Thyroid gland (tissue), 4 donors: Measurements from ENCODE around the gene POLR3H. TPM values are rescaled to one million over a fixed set of nuclear protein-coding genes. Genes with fewer than 3 reads are reported as not detected.

Experiments used
- DNase-seq, 2 donors: peaks; one replicate each; pipeline ENCODE4 v3.0.0-alpha.2; 2019
- H3K27ac ChIP-seq, 3 donors: fragments of 200-600 bp; sonication (generic); 1 replicate in 2 of 3; 2 replicates in 1 of 3; pipeline ENCODE4 v1.5.1; 2016 to 2019; ENCODE audit warnings: mild to moderate bottlenecking in 1 of 3, moderate library complexity in 1 of 3
- H3K27me3 ChIP-seq: fragments of 200-600 bp; sonication (generic); one replicate; pipeline ENCODE4 v1.5.1; 2019
- H3K36me3 ChIP-seq, 2 donors: fragments of 200-600 bp; sonication (generic); one replicate each; pipeline ENCODE4 v1.5.1; 2016 to 2019
- H3K4me1 ChIP-seq, 2 donors: fragments of 200-600 bp; sonication (generic); one replicate each; pipeline ENCODE4 v1.5.1; 2017 to 2019
- H3K4me3 ChIP-seq, 3 donors: fragments of 200-600 bp; sonication (generic); replicated peaks in 1 of 3; 1 replicate in 2 of 3; 2 replicates in 1 of 3; pipeline ENCODE4 v1.5.1; 2016; ENCODE audit warnings: mild to moderate bottlenecking in 1 of 3
- H3K9me3 ChIP-seq: fragments of 200-600 bp; sonication (generic); one replicate; pipeline ENCODE4 v1.5.1; 2017
- POLR2A ChIP-seq, 2 donors: fragments of 450-650 bp; IDR thresholded peaks; one replicate each; pipeline ENCODE4 v1.6.1; 2017; ENCODE audit warnings: antibody characterized with exemption in 2 of 2, mild to moderate bottlenecking in 2 of 2, moderate library complexity in 1 of 2
- WGBS, 2 donors: methylation state at CpG; one replicate each; pipeline ENCODE4 v1.1.5; 2017; 5-methylcytosine and 5-hydroxymethylcytosine counted together
- intact Hi-C: fragments of 100-400 bp; cut with DNase I; formaldehyde crosslinking; loops from one replicate; pipeline ENCODE4 v1.15.1; 2023
- total RNA-seq, 4 donors: library from RNA; depleted of rRNA; stranded (reverse); fragments of >200 nt; gene quantifications; one replicate each; pipeline ENCODE4 v1.2.3, GENCODE V29; 2016
- TF ChIP-seq, protein P1 (sequence below), 6 experiments: fragments of 200-600 bp in 3 of 6; fragments of 450-650 bp in 3 of 6; sonication (generic) in 3 of 6; IDR thresholded peaks; one replicate each; pipeline ENCODE4 v1.5.1; 2016 to 2019; ENCODE audit warnings: antibody characterized with exemption in 6 of 6, mild to moderate bottlenecking in 2 of 6, inconsistent platforms in 1 of 6, moderate library complexity in 1 of 6

Gene POLR3H
- total RNA-seq, 4 donors from 2014 or later: 20.6 to 27.3 (median 25.3) TPM

DNA sequence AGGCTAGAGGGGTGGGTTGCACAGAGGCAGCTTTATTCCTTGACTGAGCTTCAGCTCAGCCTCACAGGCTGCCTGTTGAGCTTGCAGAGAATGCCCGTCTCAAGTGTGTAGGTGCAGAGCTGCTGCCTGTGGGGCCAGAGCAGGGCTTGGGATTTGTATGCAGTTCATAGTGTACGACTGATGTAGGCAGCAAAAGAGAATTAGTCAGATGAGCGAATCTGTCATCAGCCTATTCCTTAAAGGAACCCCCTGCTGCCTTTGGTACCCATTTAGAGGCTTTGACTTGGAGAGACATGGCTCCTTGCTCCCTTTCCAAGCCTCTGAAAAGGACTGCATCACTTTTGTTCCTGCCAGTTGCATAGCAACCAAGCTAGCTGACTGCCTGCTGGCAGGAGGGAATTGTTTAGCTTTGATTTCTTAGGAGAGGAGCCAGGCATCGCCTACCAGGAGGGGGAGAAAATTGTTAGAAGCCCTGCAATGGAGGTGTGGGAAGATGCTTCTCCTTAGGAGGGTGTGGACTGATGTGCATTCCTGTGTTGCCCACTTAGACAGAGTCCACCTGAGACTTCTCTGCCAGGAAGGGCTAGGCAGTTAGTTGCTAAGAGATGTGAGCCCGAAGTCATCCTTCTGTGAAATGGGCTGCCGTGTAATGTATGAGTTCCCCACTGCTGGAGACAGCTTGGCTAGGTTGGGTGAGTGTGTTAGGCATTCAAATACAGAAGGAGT is 64.4 kb downstream of the POLR3H start:
- Histone ChIP-seq H3K4me1 (peaks cover 17 to 48% of the 10 kb centered on the region in 2 donors), H3K27ac (peak overlapping the region; percentile 67 to 85 (median 70)), H3K27me3 (no peaks in the 10 kb centered on the region), H3K9me3 (no peaks in the 10 kb centered on the region), H3K4me3 (no peak overlapping the region), H3K36me3 (no peaks in the 10 kb centered on the region)
- intact Hi-C loops: no loop called here
- DNase-seq: no peak
- TF ChIP-seq, protein P1, sequence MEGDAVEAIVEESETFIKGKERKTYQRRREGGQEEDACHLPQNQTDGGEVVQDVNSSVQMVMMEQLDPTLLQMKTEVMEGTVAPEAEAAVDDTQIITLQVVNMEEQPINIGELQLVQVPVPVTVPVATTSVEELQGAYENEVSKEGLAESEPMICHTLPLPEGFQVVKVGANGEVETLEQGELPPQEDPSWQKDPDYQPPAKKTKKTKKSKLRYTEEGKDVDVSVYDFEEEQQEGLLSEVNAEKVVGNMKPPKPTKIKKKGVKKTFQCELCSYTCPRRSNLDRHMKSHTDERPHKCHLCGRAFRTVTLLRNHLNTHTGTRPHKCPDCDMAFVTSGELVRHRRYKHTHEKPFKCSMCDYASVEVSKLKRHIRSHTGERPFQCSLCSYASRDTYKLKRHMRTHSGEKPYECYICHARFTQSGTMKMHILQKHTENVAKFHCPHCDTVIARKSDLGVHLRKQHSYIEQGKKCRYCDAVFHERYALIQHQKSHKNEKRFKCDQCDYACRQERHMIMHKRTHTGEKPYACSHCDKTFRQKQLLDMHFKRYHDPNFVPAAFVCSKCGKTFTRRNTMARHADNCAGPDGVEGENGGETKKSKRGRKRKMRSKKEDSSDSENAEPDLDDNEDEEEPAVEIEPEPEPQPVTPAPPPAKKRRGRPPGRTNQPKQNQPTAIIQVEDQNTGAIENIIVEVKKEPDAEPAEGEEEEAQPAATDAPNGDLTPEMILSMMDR (IDR thresholded peaks at IDR 0.05): no peak
- no peak for TF ChIP-seq POLR2A (IDR thresholded peaks at IDR 0.05)
- WGBS, 2 donors: 71 to 87% methylated on average over 6 of the region's 6 CpGs

GRCh38 chr22:41478891-41479521 is 65.3 kb downstream of the POLR3H start:
- Histone ChIP-seq H3K4me3 (no peak overlapping the region), H3K27me3 (no peaks in the 10 kb centered on the region), H3K9me3 (no peaks in the 10 kb centered on the region), H3K4me1 (peaks cover 17 to 48% of the 10 kb centered on the region in 2 donors), H3K36me3 (no peaks in the 10 kb centered on the region), H3K27ac (peak overlapping the region in 1 of 3 donors; percentile 85)
- DNase-seq: no peak
- no peak for TF ChIP-seq POLR2A (IDR thresholded peaks at IDR 0.05)
- TF ChIP-seq, protein P1 (IDR thresholded peaks at IDR 0.05): no peak
- 78 to 79% methylated on average over 7 of the region's 7 CpGs for WGBS, 2 donors
- intact Hi-C loops: no loop called here

DNA sequence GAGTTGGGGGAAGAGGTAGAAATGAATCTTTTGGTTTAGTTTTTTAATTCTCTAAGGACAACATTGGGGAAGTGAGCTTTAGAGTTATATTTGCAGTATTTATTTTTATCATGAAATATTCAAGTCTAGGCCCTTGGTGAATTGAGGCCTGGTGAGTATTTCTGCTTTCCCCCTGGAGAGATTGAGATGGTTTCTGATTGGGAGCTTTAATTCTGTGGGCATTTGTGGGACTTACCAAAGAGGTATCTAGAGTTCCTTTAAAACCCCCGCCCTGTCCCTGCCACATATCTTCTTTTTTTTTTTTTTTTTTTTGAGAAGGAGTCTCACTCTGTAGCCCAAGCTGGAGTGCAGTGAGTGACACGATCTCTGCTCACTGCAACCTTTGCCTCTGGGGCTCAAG is 65.8 kb downstream of the POLR3H start:
- intact Hi-C loops: no loop called here
- Histone ChIP-seq H3K4me3 (no peak overlapping the region), H3K4me1 (peaks cover 17 to 45% of the 10 kb centered on the region in 2 donors), H3K36me3 (no peaks in the 10 kb centered on the region), H3K27ac (peak overlapping the region in 1 of 3 donors; percentile 85), H3K27me3 (no peaks in the 10 kb centered on the region), H3K9me3 (no peaks in the 10 kb centered on the region)
- DNase-seq: no peak
- WGBS, 2 donors: 84 to 88% methylated on average over 2 of the region's 2 CpGs
- TF ChIP-seq, protein P1 (IDR thresholded peaks at IDR 0.05): no peak
- no peak for TF ChIP-seq POLR2A (IDR thresholded peaks at IDR 0.05)

Other genes with a start within 250 kb of the POLR3H start
- gene ZC3H7B, start 242.9 kb downstream of the POLR3H start, total RNA-seq: 100 to 1,000 TPM in 1 of 4 donors, 10 to 100 TPM in 3; 77.7 to 100 (median 88.7) TPM
- gene TEF, start 162.5 kb downstream of the POLR3H start, total RNA-seq: 10 to 100 TPM; 15.9 to 41.1 (median 22.9) TPM
- 100 to 1,000 TPM in 3 of 4 donors, 10 to 100 TPM in 1; 66.5 to 130 (median 115) TPM for gene TOB2, start 97.7 kb downstream of the POLR3H start, total RNA-seq
- gene PHF5A, start 75.8 kb downstream of the POLR3H start, total RNA-seq: 10 to 100 TPM; 22.4 to 58.3 (median 39.4) TPM
- 100 to 1,000 TPM in 3 of 4 donors, 10 to 100 TPM in 1; 81.3 to 205 (median 135) TPM for gene ACO2, start 75.4 kb downstream of the POLR3H start, total RNA-seq
- gene CSDC2, start 16.5 kb upstream of the POLR3H start, total RNA-seq: 1 to 10 TPM in 2 of 4 donors, under 1 TPM in 2; 0.54 to 1.2 (median 0.97) TPM
- 10 to 100 TPM; 17.7 to 26.1 (median 23.8) TPM for gene PMM1, start 45.4 kb upstream of the POLR3H start, total RNA-seq
- 10 to 100 TPM; 17.8 to 24.7 (median 20.8) TPM for gene DESI1, start 76.6 kb upstream of the POLR3H start, total RNA-seq
- gene XRCC6, start 76.8 kb upstream of the POLR3H start, total RNA-seq: 100 to 1,000 TPM; 171 to 220 (median 195) TPM
- 100 to 1,000 TPM; 127 to 194 (median 176) TPM for gene SNU13, start 144.4 kb upstream of the POLR3H start, total RNA-seq
- gene MEI1, start 155.0 kb upstream of the POLR3H start, total RNA-seq: 1 to 10 TPM in 2 of 4 donors, under 1 TPM in 2; 0.25 to 5.2 (median 1.4) TPM